HepG2 (cell line): ENCODE results near the gene CDH23.

Source experiments
- BRCA1 ChIP-seq: sonication (generic); formaldehyde crosslinking; IDR thresholded peaks from 2 replicates; pipeline ENCODE4 v1.4.0; 2020; ENCODE audit warnings: missing genetic modification reagents
- CREB1 ChIP-seq, 2 experiments: fragments of 450-650 bp in 1 of 2; IDR thresholded peaks; 2 replicates each; pipeline ENCODE4 v1.6.1; 2016 to 2017; ENCODE audit warnings: control low read depth in 1 of 2, mild to moderate bottlenecking in 1 of 2, missing compliant biosample characterization in 1 of 2, missing genetic modification characterization in 1 of 2
- HHEX ChIP-seq: IDR thresholded peaks from 2 replicates; pipeline ENCODE4 v1.6.1; 2016; ENCODE audit warnings: control low read depth
- HOXA7 ChIP-seq: sonication (generic); formaldehyde crosslinking; IDR thresholded peaks from 2 replicates; pipeline ENCODE4 v1.8.1; 2022; ENCODE audit warnings: mild to moderate bottlenecking, missing genetic modification reagents, moderate library complexity
- POLR2AphosphoS5 ChIP-seq: IDR thresholded peaks from 2 replicates; pipeline ENCODE4 v1.6.1; 2012; ENCODE audit warnings: low read depth, low read length
- SIN3A ChIP-seq: IDR thresholded peaks from 2 replicates; pipeline ENCODE4 v1.6.1; 2011; ENCODE audit warnings: low read depth, mild to moderate bottlenecking, control low read depth, low read length, borderline replicate concordance
- TCF7L2 ChIP-seq: IDR thresholded peaks from 2 replicates; pipeline ENCODE4 v1.6.1; 2011; ENCODE audit warnings: mild to moderate bottlenecking, low read depth, low read length, moderate library complexity
- TGIF2 ChIP-seq: IDR thresholded peaks from 2 replicates; pipeline ENCODE4 v1.6.1; 2016; ENCODE audit warnings: control low read depth, missing compliant biosample characterization
- ZBTB7A ChIP-seq: sonication (generic); formaldehyde crosslinking; IDR thresholded peaks from 2 replicates; pipeline ENCODE4 v1.8.0; 2022; ENCODE audit warnings: mild to moderate bottlenecking, missing genetic modification reagents
- ZNF558 ChIP-seq: sonication (generic); formaldehyde crosslinking; IDR thresholded peaks from 2 replicates; pipeline ENCODE4 v1.9.0; 2022; ENCODE audit warnings: mild to moderate bottlenecking, missing genetic modification reagents, borderline replicate concordance
- ZSCAN29 ChIP-seq: sonication (generic); formaldehyde crosslinking; conservative IDR thresholded peaks from 2 replicates; pipeline ENCODE4 v1.4.0; 2020; ENCODE audit warnings: mild to moderate bottlenecking, missing genetic modification reagents
- TF ChIP-seq, protein P1 (sequence below): sonication (generic); formaldehyde crosslinking; IDR thresholded peaks from 2 replicates; pipeline ENCODE4 v1.4.0; 2020; ENCODE audit warnings: missing genetic modification reagents
- TF ChIP-seq, protein P2 (sequence below): sonication (generic); formaldehyde crosslinking; conservative IDR thresholded peaks from 2 replicates; pipeline ENCODE4 v1.4.0; 2020; ENCODE audit warnings: missing genetic modification reagents
- TF ChIP-seq, protein P3 (sequence below): sonication (generic); formaldehyde crosslinking; IDR thresholded peaks from 2 replicates; pipeline ENCODE4 v1.5.0; 2020; ENCODE audit warnings: mild to moderate bottlenecking, missing genetic modification reagents, moderate library complexity

- TF ChIP-seq, protein P1, sequence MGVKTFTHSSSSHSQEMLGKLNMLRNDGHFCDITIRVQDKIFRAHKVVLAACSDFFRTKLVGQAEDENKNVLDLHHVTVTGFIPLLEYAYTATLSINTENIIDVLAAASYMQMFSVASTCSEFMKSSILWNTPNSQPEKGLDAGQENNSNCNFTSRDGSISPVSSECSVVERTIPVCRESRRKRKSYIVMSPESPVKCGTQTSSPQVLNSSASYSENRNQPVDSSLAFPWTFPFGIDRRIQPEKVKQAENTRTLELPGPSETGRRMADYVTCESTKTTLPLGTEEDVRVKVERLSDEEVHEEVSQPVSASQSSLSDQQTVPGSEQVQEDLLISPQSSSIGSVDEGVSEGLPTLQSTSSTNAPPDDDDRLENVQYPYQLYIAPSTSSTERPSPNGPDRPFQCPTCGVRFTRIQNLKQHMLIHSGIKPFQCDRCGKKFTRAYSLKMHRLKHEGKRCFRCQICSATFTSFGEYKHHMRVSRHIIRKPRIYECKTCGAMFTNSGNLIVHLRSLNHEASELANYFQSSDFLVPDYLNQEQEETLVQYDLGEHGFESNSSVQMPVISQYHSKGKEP, result no peak
- TF ChIP-seq POLR2AphosphoS5 (no peak), ZSCAN29 (CRISPR knock-in tag) (no peak), SIN3A (no peak), TCF7L2 (no peak), HOXA7 (CRISPR knock-in tag) (no peak), HHEX (no peak), ZBTB7A (CRISPR knock-in tag) (no peak), CREB1 (IDR thresholded peaks at IDR 0.05) (no peak), CREB1 (CRISPR knock-in tag; IDR thresholded peaks at IDR 0.05) (no peak), TGIF2 (CRISPR knock-in tag) (no peak), ZNF558 (CRISPR knock-in tag) (no peak), BRCA1 (CRISPR knock-in tag) (no peak)
- TF ChIP-seq, protein P2, sequence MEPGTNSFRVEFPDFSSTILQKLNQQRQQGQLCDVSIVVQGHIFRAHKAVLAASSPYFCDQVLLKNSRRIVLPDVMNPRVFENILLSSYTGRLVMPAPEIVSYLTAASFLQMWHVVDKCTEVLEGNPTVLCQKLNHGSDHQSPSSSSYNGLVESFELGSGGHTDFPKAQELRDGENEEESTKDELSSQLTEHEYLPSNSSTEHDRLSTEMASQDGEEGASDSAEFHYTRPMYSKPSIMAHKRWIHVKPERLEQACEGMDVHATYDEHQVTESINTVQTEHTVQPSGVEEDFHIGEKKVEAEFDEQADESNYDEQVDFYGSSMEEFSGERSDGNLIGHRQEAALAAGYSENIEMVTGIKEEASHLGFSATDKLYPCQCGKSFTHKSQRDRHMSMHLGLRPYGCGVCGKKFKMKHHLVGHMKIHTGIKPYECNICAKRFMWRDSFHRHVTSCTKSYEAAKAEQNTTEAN (CRISPR knock-in tag), result no peak
- TF ChIP-seq, protein P3, sequence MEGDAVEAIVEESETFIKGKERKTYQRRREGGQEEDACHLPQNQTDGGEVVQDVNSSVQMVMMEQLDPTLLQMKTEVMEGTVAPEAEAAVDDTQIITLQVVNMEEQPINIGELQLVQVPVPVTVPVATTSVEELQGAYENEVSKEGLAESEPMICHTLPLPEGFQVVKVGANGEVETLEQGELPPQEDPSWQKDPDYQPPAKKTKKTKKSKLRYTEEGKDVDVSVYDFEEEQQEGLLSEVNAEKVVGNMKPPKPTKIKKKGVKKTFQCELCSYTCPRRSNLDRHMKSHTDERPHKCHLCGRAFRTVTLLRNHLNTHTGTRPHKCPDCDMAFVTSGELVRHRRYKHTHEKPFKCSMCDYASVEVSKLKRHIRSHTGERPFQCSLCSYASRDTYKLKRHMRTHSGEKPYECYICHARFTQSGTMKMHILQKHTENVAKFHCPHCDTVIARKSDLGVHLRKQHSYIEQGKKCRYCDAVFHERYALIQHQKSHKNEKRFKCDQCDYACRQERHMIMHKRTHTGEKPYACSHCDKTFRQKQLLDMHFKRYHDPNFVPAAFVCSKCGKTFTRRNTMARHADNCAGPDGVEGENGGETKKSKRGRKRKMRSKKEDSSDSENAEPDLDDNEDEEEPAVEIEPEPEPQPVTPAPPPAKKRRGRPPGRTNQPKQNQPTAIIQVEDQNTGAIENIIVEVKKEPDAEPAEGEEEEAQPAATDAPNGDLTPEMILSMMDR (CRISPR knock-in tag), result no peak
Measured at GRCh38 chr10:71526653-71527052, 129.9 kb downstream of the CDH23 start.
